SH-SY5Y (cell line): ENCODE measurements around the gene DLG5.

Experiments used
- GATA2 ChIP-seq: IDR thresholded peaks from 2 replicates; pipeline ENCODE4 v1.6.1; 2011; ENCODE audit warnings: mild to moderate bottlenecking, low read depth, low read length
- GATA3 ChIP-seq: IDR thresholded peaks from 2 replicates; pipeline ENCODE4 v1.6.1; 2011; ENCODE audit warnings: low read depth, mild to moderate bottlenecking, low read length, moderate library complexity

DNA sequence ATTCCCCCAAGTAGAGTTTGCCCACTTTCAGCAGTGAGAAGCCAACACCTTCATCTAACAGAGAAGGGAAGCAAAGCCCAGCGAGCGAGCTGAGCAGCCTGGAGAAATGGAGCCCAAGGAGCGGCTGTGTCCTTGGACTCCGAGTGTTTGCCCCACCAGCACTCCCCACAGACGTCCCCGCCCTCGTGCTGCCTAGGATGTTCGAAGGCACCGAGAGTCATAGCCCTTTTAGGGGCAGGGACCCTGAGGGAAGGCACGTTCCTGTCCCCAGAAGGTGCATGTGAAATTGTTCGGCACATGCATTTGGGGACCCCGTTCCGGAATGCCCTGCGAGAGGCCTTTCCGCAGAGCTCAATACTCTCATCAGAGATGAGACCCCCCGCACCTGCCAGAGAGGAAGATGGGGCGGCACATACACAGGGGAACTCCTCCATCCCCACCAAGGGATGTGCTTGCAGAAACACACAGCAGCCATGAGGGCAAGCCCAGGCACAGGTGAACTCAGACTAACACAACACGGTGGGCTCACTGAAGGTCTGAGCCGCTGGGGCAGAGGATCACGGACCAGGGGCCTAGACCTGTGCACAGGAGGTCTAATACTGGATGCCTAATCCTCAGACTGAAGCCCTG lies 131.0 kb downstream of the DLG5 start:
- TF ChIP-seq GATA2 (no peak), GATA3 (no peak)
